22Rv1 (cell line): Measurements from ENCODE around the gene PADI4.

Experiments
- ZFX ChIP-seq: fragments of 450-650 bp; IDR thresholded peaks from 2 replicates; pipeline ENCODE4 v1.6.1; 2017; ENCODE audit warnings: antibody characterized with exemption, borderline replicate concordance
- TF ChIP-seq, protein P1 (sequence below): fragments of 450-650 bp; IDR thresholded peaks from 2 replicates; pipeline ENCODE4 v1.5.1; 2017; ENCODE audit warnings: mild to moderate bottlenecking

DNA sequence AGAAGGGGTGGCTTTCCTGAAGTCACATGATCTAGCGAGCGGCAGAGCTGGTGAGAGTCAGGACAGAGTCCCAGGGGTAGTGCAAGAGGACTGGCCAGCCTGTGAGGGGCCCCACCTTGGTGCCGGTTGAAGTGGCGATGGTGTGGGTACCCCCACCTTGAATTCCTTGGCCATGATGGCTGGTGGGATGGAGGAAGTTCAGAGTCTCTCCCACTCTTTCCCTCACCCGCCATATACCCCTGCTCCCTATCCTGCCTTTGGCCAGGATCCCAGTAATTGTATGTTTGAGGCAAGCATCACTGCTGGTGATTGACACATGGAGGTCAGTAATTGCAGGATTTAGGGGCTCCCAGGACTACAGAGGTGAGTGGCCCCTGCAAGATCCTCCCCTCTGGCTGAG lies 47.3 kb upstream of the PADI4 start:
- TF ChIP-seq, protein P1, sequence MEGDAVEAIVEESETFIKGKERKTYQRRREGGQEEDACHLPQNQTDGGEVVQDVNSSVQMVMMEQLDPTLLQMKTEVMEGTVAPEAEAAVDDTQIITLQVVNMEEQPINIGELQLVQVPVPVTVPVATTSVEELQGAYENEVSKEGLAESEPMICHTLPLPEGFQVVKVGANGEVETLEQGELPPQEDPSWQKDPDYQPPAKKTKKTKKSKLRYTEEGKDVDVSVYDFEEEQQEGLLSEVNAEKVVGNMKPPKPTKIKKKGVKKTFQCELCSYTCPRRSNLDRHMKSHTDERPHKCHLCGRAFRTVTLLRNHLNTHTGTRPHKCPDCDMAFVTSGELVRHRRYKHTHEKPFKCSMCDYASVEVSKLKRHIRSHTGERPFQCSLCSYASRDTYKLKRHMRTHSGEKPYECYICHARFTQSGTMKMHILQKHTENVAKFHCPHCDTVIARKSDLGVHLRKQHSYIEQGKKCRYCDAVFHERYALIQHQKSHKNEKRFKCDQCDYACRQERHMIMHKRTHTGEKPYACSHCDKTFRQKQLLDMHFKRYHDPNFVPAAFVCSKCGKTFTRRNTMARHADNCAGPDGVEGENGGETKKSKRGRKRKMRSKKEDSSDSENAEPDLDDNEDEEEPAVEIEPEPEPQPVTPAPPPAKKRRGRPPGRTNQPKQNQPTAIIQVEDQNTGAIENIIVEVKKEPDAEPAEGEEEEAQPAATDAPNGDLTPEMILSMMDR, result no peak
- TF ChIP-seq ZFX, result no peak
